ENCODE results near the gene ISM1. TPM values are rescaled to one million over a fixed set of nuclear protein-coding genes. Genes with fewer than 3 reads are reported as not detected.
"Not testable (repeated sequence)": the region's sequence is repeated elsewhere in the genome, so short reads cannot be mapped to it uniquely, and the experiment has no call there.

The ISM1 gene
- total RNA-seq, 1 donor from 2014 or later = 3.9 TPM

- Mint-ChIP-seq H3K36me3 (ENCODE audit: low read depth) (peaks cover 23% of the 10 kb centered on the region), H3K27me3 (ENCODE audit: low read depth) (peaks cover 20% of the 10 kb centered on the region), H3K9me3 (peaks cover 19% of the 10 kb centered on the region), H3K27ac (no peak overlapping the region), H3K4me1 (ENCODE audit: low read depth) (peaks cover 42% of the 10 kb centered on the region), H3K4me3 (ENCODE audit: low read depth) (no peak overlapping the region)
- intact Hi-C loops (cut with micrococcal nuclease) = loop anchor here (5.0 to 10.0 kb wide), 2 partner anchors 106 to 558 kb away; partner anchors contain the start of genes ESF1 and NDUFAF5
- no peak for DNase-seq (ENCODE audit: low spot score)
These were observed 5.3 kb downstream of the ISM1 start for GRCh38 chr20:13226367-13226766.

GRCh38 chr20:13228771-13229170, 7.7 kb downstream of the ISM1 start:
- no peak for DNase-seq (ENCODE audit: low spot score)
- peaks cover 19% of the 10 kb centered on the region for H3K9me3 Mint-ChIP-seq
- peaks cover 41% of the 10 kb centered on the region for H3K4me1 Mint-ChIP-seq (ENCODE audit: low read depth)
- peaks cover 22% of the 10 kb centered on the region for H3K36me3 Mint-ChIP-seq (ENCODE audit: low read depth)
- H3K27ac Mint-ChIP-seq = peak overlapping the region; percentile 88
- intact Hi-C loops (cut with micrococcal nuclease) = loop anchor here (1.0 to 10.0 kb wide), 7 partner anchors 7 to 556 kb away; partner anchors contain the start of genes ESF1, ISM1 and NDUFAF5
- peaks cover 10% of the 10 kb centered on the region for H3K27me3 Mint-ChIP-seq (ENCODE audit: low read depth)
- peak overlapping the region; percentile 20 for H3K4me3 Mint-ChIP-seq (ENCODE audit: low read depth)

- intact Hi-C loops (cut with micrococcal nuclease) = loop anchor here (1.0 to 10.0 kb wide), 7 partner anchors 8 to 555 kb away; partner anchors contain the start of genes ESF1, ISM1 and NDUFAF5
- H3K9me3 Mint-ChIP-seq = peaks cover 19% of the 10 kb centered on the region
These were observed 8.5 kb downstream of the ISM1 start for GRCh38 chr20:13229538-13229937.

GRCh38 chr20:13231031-13231752, 10.1 kb downstream of the ISM1 start:
- H3K27ac Mint-ChIP-seq = peak overlapping the region; percentile 94
- intact Hi-C loops (cut with micrococcal nuclease) = loop anchor here (1.0 kb wide), 1 partner anchor 31 kb away; no protein-coding TSS in a partner anchor
- peaks cover 40% of the 10 kb centered on the region for H3K4me1 Mint-ChIP-seq (ENCODE audit: low read depth)
- DNase-seq (ENCODE audit: low spot score) = peak; percentile 68
- H3K4me3 Mint-ChIP-seq (ENCODE audit: low read depth) = peak overlapping the region; percentile 40
- peaks cover 15% of the 10 kb centered on the region for H3K9me3 Mint-ChIP-seq
- H3K36me3 Mint-ChIP-seq (ENCODE audit: low read depth) = peaks cover 19% of the 10 kb centered on the region
- peaks cover 2% of the 10 kb centered on the region for H3K27me3 Mint-ChIP-seq (ENCODE audit: low read depth)

More at GRCh38 chr20:13229538-13229937, 8.5 kb downstream of the ISM1 start:
- Mint-ChIP-seq H3K27me3 (ENCODE audit: low read depth) (peaks cover 5% of the 10 kb centered on the region), H3K4me3 (ENCODE audit: low read depth) (peak overlapping the region; percentile 20), H3K27ac (peak overlapping the region; percentile 88), H3K4me1 (ENCODE audit: low read depth) (peaks cover 40% of the 10 kb centered on the region), H3K36me3 (ENCODE audit: low read depth) (peaks cover 21% of the 10 kb centered on the region)
- no peak for DNase-seq (ENCODE audit: low spot score)

GRCh38 chr20:13232999-13233398, 11.9 kb downstream of the ISM1 start:
- intact Hi-C loops (cut with micrococcal nuclease) = no loop called here
- DNase-seq (ENCODE audit: low spot score) = no peak
- Mint-ChIP-seq H3K27ac (no peak overlapping the region), H3K27me3 (ENCODE audit: low read depth) (no peaks in the 10 kb centered on the region), H3K4me1 (ENCODE audit: low read depth) (peaks cover 40% of the 10 kb centered on the region), H3K4me3 (ENCODE audit: low read depth) (no peak overlapping the region), H3K36me3 (ENCODE audit: low read depth) (peaks cover 10% of the 10 kb centered on the region), H3K9me3 (peaks cover 6% of the 10 kb centered on the region)

GRCh38 chr20:13234961-13235360, 13.9 kb downstream of the ISM1 start:
- Mint-ChIP-seq H3K4me1 (ENCODE audit: low read depth) (peaks cover 23% of the 10 kb centered on the region), H3K4me3 (ENCODE audit: low read depth) (no peak overlapping the region), H3K27ac (no peak overlapping the region), H3K9me3 (no peaks in the 10 kb centered on the region), H3K27me3 (ENCODE audit: low read depth) (no peaks in the 10 kb centered on the region), H3K36me3 (ENCODE audit: low read depth) (peaks cover 8% of the 10 kb centered on the region)
- DNase-seq (ENCODE audit: low spot score) = no peak
- intact Hi-C loops (cut with micrococcal nuclease) = no loop called here

- H3K9me3 Mint-ChIP-seq; H3K4me1 Mint-ChIP-seq (ENCODE audit: low read depth); H3K4me3 Mint-ChIP-seq (ENCODE audit: low read depth); intact Hi-C loops (cut with micrococcal nuclease); H3K27ac Mint-ChIP-seq; DNase-seq (ENCODE audit: low spot score); H3K36me3 Mint-ChIP-seq (ENCODE audit: low read depth); H3K27me3 Mint-ChIP-seq (ENCODE audit: low read depth): not testable (repeated sequence)
These were observed 15.3 kb downstream of the ISM1 start for GRCh38 chr20:13236360-13236759.

GRCh38 chr20:13236990-13237720, 16.1 kb downstream of the ISM1 start:
- H3K27me3 Mint-ChIP-seq (ENCODE audit: low read depth) = no peaks in the 10 kb centered on the region
- no peak overlapping the region for H3K27ac Mint-ChIP-seq
- intact Hi-C loops (cut with micrococcal nuclease) = no loop called here
- H3K4me3 Mint-ChIP-seq (ENCODE audit: low read depth) = no peak overlapping the region
- H3K9me3 Mint-ChIP-seq = no peaks in the 10 kb centered on the region
- peaks cover 3% of the 10 kb centered on the region for H3K4me1 Mint-ChIP-seq (ENCODE audit: low read depth)
- DNase-seq (ENCODE audit: low spot score) = no peak
- peaks cover 3% of the 10 kb centered on the region for H3K36me3 Mint-ChIP-seq (ENCODE audit: low read depth)

- no peaks in the 10 kb centered on the region for H3K27me3 Mint-ChIP-seq (ENCODE audit: low read depth)
- no peaks in the 10 kb centered on the region for H3K4me1 Mint-ChIP-seq (ENCODE audit: low read depth)
- H3K9me3 Mint-ChIP-seq = no peaks in the 10 kb centered on the region
- H3K36me3 Mint-ChIP-seq (ENCODE audit: low read depth) = peaks cover 3% of the 10 kb centered on the region
- H3K4me3 Mint-ChIP-seq (ENCODE audit: low read depth) = no peak overlapping the region
- intact Hi-C loops (cut with micrococcal nuclease) = no loop called here
- H3K27ac Mint-ChIP-seq = no peak overlapping the region
- DNase-seq (ENCODE audit: low spot score) = no peak
These were observed 17.1 kb downstream of the ISM1 start for GRCh38 chr20:13238001-13238653.

GRCh38 chr20:13243826-13244376, 22.8 kb downstream of the ISM1 start:
- intact Hi-C loops (cut with micrococcal nuclease) = no loop called here
- Mint-ChIP-seq H3K4me1 (ENCODE audit: low read depth) (peaks cover 36% of the 10 kb centered on the region), H3K27me3 (ENCODE audit: low read depth) (no peaks in the 10 kb centered on the region), H3K36me3 (ENCODE audit: low read depth) (peaks cover 14% of the 10 kb centered on the region), H3K4me3 (ENCODE audit: low read depth) (no peak overlapping the region), H3K27ac (no peak overlapping the region), H3K9me3 (no peaks in the 10 kb centered on the region)
- no peak for DNase-seq (ENCODE audit: low spot score)

GRCh38 chr20:13245250-13245723, 24.2 kb downstream of the ISM1 start:
- Mint-ChIP-seq H3K36me3 (ENCODE audit: low read depth) (peaks cover 17% of the 10 kb centered on the region), H3K4me3 (ENCODE audit: low read depth) (no peak overlapping the region), H3K4me1 (ENCODE audit: low read depth) (peaks cover 43% of the 10 kb centered on the region), H3K27me3 (ENCODE audit: low read depth) (no peaks in the 10 kb centered on the region), H3K27ac (no peak overlapping the region), H3K9me3 (no peaks in the 10 kb centered on the region)
- no peak for DNase-seq (ENCODE audit: low spot score)
- intact Hi-C loops (cut with micrococcal nuclease) = loop anchor here (5.0 kb wide), 2 partner anchors 77 to 392 kb away; partner anchors contain the start of gene TASP1

- Mint-ChIP-seq H3K27me3 (ENCODE audit: low read depth) (no peaks in the 10 kb centered on the region), H3K4me1 (ENCODE audit: low read depth) (peaks cover 46% of the 10 kb centered on the region), H3K9me3 (no peaks in the 10 kb centered on the region), H3K27ac (no peak overlapping the region), H3K36me3 (ENCODE audit: low read depth) (peaks cover 25% of the 10 kb centered on the region), H3K4me3 (ENCODE audit: low read depth) (no peak overlapping the region)
- no peak for DNase-seq (ENCODE audit: low spot score)
- intact Hi-C loops (cut with micrococcal nuclease) = loop anchor here (5.0 kb wide), 2 partner anchors 73 to 388 kb away; partner anchors contain the start of gene TASP1
These were observed 28.2 kb downstream of the ISM1 start for GRCh38 chr20:13249118-13249797.
